Right lobe of liver (tissue), 6 donors: ENCODE results near the gene GLRX2. TPM values are rescaled to one million over a fixed set of nuclear protein-coding genes. Genes with fewer than 3 reads are reported as not detected.

Experiments
- ATAC-seq, 4 donors: fragments of 200-7000 bp; cut with Tn5 transposase; one replicate each; pipeline ENCODE4 v1.9.1; 2020; ENCODE audit warnings: mild to moderate bottlenecking in 4 of 4, moderate library complexity in 4 of 4
- DNase-seq, 3 donors: peaks; one replicate each; pipeline ENCODE4 v3.0.0-alpha.2; 2020
- H3K27ac ChIP-seq, 3 donors: fragments of 200-600 bp; one replicate each; pipeline ENCODE4 v1.8.0; 2022
- H3K27me3 ChIP-seq, 2 donors: fragments of 200-600 bp; one replicate each; pipeline ENCODE4 v1.8.0; 2022
- H3K36me3 ChIP-seq, 4 donors: fragments of 200-600 bp; sonication (generic) in 1 of 4; one replicate each; pipeline versions ENCODE4 v1.5.1 to v1.8.0; 2017 to 2022; ENCODE audit warnings: control low read depth in 1 of 4
- H3K4me1 ChIP-seq, 4 donors: fragments of 200-600 bp; sonication (generic) in 1 of 4; one replicate each; pipeline versions ENCODE4 v1.5.1 to v1.8.0; 2017 to 2022; ENCODE audit warnings: control low read depth in 1 of 4
- H3K4me3 ChIP-seq, 3 donors: fragments of 200-600 bp; one replicate each; pipeline ENCODE4 v1.8.0; 2022
- H3K9me3 ChIP-seq, 4 donors: fragments of 200-600 bp; sonication (generic) in 1 of 4; one replicate each; pipeline versions ENCODE4 v1.5.1 to v1.8.0; 2017 to 2022; ENCODE audit warnings: control low read depth in 1 of 4
- CTCF ChIP-seq, 4 donors: fragments of 200-600 bp in 3 of 4; fragments of 450-650 bp in 1 of 4; IDR thresholded peaks; one replicate each; pipeline versions ENCODE4 v1.5.1 to v1.8.0; 2016 to 2022; ENCODE audit warnings: antibody characterized with exemption in 4 of 4, mild to moderate bottlenecking in 2 of 4
- POLR2A ChIP-seq: fragments of 450-650 bp; IDR thresholded peaks from one replicate; pipeline ENCODE4 v1.6.1; 2017; ENCODE audit warnings: antibody characterized with exemption, mild to moderate bottlenecking
- WGBS: methylation state at CpG from one replicate; pipeline ENCODE4 v1.1.6; 2018; ENCODE audit warnings: low coverage, low lambda C conversion rate; ENCODE audit not compliant: insufficient coverage; ENCODE audit errors: missing lambda C conversion rate; 5-methylcytosine and 5-hydroxymethylcytosine counted together
- intact Hi-C, 2 donors: fragments of 100-400 bp; cut with DNase I; formaldehyde crosslinking; loops; one replicate each; pipeline versions ENCODE4 v1.11.2 to v1.14.1; 2022
- total RNA-seq, 6 experiments: library from RNA; depleted of rRNA in 2 of 6; stranded (reverse); fragments of >200 nt in 2 of 6; fragmentation: NEBNext Ultra II Directional in 3 of 6; extraction: Animal tissue kit (Norgen Biotek cat#: 25700) in 3 of 6; gene quantifications; one replicate each; pipeline versions ENCODE4 v1.1.0 to v1.2.4, GENCODE V29; 2016 to 2023
- donor health status: DM: no; HTN: yes; CAD: no.
- donor health status: DM: no; HTN: no; CAD: no.
- donor health status: DM: no; HTN: no; CAD: no.
- donor health status: DM: no; HTN: yes; CAD: no.
- donor health status: DM: no; HTN: yes; CAD: no.

The GLRX2 gene
- total RNA-seq, 6 experiments from 2014 or later = 9.5 to 20.1 (median 12.1) TPM

- no peak for ATAC-seq
These were observed 37.2 kb downstream of the GLRX2 start for GRCh38 chr1:193068013-193068412.

DNA sequence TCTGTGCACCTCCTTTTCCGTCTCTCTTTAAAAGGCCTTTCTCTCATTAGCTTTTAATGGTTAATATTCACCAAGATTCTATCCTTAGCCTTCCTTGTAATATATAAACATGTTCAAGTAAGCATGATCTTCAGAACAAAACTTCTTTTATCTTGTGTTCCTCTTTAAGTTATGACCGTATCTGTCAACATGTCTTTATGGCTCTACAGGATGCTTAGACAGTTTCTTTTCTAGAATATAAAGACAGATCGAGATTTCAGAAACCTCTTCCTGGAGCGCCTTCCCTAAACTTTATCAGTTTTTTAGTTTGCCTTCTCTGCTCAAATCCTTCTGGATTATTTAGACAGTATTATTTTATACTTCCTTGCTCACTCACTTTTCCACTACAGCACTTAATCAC is 38.6 kb downstream of the GLRX2 start:
- Histone ChIP-seq H3K27me3 (no peaks in the 10 kb centered on the region), H3K4me3 (no peak overlapping the region), H3K4me1 (no peaks in the 10 kb centered on the region), H3K36me3 (peaks cover 0 to 6% (median 0%) of the 10 kb centered on the region in 4 donors), H3K9me3 (no peaks in the 10 kb centered on the region), H3K27ac (no peak overlapping the region)
- WGBS = 85% methylated on average over 4 of the region's 4 CpGs
- ATAC-seq (no peak), DNase-seq (no peak)
- intact Hi-C loops = no loop called here
- TF ChIP-seq POLR2A (no peak), CTCF (IDR thresholded peaks at IDR 0.05) (no peak)

More at GRCh38 chr1:193068013-193068412, 37.2 kb downstream of the GLRX2 start:
- Histone ChIP-seq H3K4me3 (no peak overlapping the region), H3K27me3 (no peaks in the 10 kb centered on the region), H3K27ac (no peak overlapping the region), H3K36me3 (peaks cover 0 to 6% (median 0%) of the 10 kb centered on the region in 4 donors), H3K9me3 (no peaks in the 10 kb centered on the region), H3K4me1 (no peaks in the 10 kb centered on the region)
- intact Hi-C loops = no loop called here
- TF ChIP-seq POLR2A = no peak
- TF ChIP-seq CTCF (IDR thresholded peaks at IDR 0.05) = no peak
- DNase-seq = no peak

GRCh38 chr1:193065954-193066353 is 39.3 kb downstream of the GLRX2 start:
- H3K4me1 ChIP-seq = peaks cover 0 to 5% (median 2%) of the 10 kb centered on the region in 4 donors

DNA sequence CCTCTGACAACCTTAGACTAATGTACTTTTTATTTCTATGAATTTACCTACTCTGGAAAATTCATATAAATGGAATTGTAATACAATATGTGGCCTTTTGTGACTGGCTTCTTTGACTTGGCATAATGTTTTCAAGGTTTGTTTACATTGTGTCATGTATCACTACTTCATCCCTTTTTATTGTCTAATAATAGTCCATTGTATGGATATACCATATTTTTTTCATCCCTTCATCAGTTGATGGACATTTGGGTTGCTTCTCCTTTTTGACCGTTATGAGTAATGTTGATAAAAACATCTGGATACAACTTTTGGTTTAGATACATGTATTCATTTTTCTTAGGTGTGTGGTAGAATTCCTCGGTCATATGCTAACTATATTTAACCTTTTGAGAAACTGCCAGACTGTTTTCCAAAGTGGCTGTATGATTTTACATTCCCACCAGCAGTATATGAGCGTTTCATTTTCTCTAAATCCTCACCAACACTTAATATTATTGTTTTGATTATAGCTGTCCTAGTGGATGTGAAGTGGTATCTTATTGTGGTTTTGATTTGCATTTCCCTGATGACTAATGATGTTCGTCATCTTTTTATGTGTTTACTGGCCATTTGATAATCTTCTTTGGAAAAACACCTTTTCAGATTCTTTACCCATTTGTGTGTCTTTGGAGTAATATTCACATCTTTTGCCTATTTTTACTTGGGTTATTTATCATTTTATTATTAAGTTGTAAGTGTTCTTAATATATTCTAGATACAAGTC is 42.3 kb downstream of the GLRX2 start:
- H3K36me3 ChIP-seq = no peaks in the 10 kb centered on the region
- 85% methylated on average over 4 of the region's 4 CpGs for WGBS
- no peak for DNase-seq
- ATAC-seq = no peak
- peaks cover 0 to 16% (median 7%) of the 10 kb centered on the region in 4 donors for H3K4me1 ChIP-seq
- no peaks in the 10 kb centered on the region for H3K27me3 ChIP-seq
- TF ChIP-seq POLR2A (no peak), CTCF (IDR thresholded peaks at IDR 0.05) (no peak)
- no peaks in the 10 kb centered on the region for H3K9me3 ChIP-seq
- H3K4me3 ChIP-seq = no peak overlapping the region
- intact Hi-C loops = no loop called here
- H3K27ac ChIP-seq = no peak overlapping the region

More at GRCh38 chr1:193065954-193066353, 39.3 kb downstream of the GLRX2 start:
- H3K36me3 ChIP-seq = peaks cover 0 to 6% (median 0%) of the 10 kb centered on the region in 4 donors
- no peaks in the 10 kb centered on the region for H3K27me3 ChIP-seq
- ATAC-seq (no peak), DNase-seq (no peak)
- intact Hi-C loops = no loop called here
- H3K27ac ChIP-seq = no peak overlapping the region
- H3K4me3 ChIP-seq = no peak overlapping the region
- TF ChIP-seq CTCF (IDR thresholded peaks at IDR 0.05) (no peak), POLR2A (no peak)
- no peaks in the 10 kb centered on the region for H3K9me3 ChIP-seq
